HG03159 (cell line): ENCODE results near the gene CAPN7.

Experiments used
- ATAC-seq: cut with Tn5 transposase; IDR thresholded peaks from one replicate; pipeline ENCODE4 v1.9.1; 2021; ENCODE audit warnings: mild to moderate bottlenecking, moderate library complexity; ENCODE audit not compliant: unreplicated experiment

The CAPN7 gene

DNA sequence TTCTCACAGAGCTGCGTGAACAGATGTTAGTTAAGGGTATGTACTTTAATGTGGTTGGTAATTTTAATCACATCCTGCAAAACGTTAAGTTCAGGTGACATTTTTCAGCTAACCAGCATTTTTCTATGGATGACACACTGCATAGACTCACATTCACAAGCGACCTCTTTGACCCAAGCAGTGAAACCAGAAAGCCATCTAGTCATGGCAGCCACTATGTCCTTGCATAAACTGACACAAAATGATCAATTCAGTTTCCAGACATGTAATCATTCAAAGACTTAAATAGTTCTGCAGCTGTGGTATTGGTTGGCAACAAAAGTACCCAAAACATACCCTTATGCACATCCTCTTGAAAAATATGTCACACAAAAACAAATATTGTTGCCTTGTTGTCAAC is 7.4 kb upstream of the CAPN7 start:
- no peak for ATAC-seq

DNA sequence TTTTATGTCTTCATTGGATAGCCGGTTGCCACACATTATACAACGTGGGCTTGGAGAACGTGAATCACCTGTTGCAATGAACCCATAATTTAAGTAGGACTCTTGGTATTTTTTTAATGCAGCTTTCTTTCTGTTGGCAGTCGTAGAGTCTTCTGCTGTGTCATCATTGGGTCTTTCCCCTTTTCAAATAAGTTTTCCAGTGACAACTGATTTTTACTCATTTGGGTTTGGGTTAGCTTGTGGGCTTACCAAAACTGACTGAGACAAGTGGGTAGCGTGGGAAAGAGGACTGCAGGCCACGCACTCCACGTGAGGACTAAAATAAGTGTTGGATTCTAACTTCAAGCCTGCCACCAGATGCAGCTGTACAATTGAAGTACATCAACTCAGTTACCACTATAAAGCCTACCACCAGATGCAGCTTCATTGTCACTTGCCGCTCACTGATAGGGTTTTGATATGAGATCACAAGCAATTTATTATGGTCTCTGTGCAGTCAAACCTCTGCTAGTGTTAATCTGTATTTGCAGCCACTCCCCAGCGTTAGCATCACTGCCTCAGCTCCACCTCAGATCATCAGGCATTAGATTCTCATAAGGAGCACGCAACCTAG is 6.4 kb upstream of the CAPN7 start:
- ATAC-seq = no peak

DNA sequence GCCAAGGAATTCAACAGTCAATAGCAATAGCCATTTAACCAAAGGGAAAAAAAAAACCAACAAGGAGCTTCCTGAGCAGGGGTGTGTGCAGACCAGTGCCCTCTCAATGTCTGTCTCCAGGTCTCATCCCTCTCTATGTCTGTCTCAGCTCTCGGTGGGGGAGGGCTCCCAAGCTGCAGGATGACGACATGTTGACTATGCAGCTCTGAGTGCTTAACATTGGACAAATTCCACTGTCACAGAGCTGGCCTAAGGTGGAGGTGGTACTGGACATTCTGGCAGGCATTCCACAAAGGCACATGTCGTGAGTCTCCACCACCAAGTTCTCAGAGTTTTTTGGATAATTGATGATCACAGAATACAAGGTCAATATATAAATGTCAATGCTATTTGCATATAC is 2.0 kb upstream of the CAPN7 start:
- ATAC-seq = no peak

DNA sequence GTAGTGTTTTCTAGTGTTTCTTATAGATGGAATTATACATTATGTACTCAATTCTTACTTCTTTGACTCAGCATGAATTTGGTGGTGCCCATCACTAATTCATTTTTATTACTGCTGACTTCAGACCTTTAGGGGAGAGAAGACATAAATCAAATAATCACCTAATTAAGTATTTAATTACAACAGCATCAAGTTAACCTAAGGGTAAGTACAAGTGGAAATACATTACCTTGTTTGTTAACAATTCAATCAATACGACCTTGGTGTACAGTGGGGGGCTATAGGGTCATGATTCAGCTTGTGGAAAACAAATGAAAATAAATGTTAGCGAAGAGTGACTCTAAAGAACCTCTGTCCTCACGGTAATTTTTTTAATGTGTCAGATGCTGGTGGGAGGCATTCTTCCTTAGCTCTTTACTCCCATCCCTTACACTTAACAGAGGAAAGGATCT is 538 bp upstream of the CAPN7 start:
- ATAC-seq = no peak

DNA sequence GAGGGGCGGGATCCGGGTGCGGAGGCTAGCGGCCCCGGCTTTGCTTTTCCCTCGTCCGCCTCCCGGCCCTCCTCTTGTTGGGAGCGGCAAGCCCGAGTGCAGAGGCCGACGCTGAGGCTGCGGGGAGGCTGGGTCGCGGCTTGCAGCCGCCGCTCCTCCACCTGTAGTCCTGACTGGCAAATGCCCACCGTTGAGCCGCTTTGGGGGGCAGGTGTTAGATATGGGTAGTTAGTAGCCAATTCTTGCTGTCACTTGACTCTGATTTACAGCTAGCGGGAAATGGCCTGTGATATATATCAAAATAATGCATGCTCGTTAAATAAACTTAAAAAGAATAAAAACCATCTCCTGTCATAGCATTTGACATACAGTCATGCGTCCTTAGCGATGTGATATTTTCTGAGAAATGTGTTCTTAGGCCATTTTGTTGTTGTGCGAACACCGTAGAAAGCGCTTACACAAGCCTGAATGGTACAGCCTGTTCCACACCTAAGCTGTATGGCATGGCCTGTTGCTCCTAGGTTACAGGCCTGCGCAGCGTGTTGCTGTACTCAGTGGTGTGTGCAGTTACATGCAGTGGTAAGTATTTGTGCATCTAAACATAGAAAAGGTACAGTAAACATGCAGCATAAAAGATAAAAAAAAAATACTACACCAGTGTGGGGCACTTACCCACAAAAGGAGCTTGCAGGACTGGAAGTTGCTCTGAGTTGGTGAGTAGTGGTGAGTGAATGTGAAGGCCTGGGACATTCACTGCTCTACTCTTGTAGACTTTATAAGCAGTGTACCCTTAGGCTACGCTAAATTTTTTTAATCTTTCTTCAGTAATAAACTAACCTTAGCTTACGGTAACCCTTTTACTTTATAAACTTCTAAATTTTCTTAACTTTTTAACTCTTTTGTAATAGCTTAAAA is 873 bp downstream of the CAPN7 start:
- ATAC-seq = no peak

DNA sequence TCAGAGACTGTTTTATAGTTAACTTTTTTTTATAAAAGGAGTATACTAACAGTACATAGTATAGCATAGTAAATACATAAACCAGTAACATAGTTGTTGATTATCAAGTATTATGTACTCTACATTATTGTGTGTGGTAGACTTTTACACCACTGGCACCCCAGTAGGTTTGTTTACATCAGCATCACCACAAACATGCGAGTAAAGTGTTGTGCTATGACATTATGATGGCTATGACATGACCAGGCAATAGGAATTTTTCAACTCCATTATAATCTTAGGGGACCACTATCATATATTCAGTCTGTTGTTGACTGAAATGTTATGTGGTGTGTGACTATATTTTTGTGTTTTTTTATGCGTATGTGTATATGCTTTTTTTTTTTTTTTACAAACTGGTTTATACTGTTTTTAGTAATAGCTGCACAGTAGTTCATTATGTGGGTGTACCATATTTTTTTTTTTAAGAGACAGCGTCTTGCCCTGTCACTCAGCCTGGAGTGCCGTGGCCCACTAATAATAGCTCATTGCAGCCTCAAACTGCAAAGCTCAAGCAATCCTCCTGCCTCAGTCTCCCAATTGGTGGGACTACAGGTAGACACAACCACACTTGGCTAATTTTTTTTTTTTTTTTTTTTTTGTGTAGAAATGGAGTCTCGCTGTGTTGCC is 1.9 kb downstream of the CAPN7 start:
- no peak for ATAC-seq

DNA sequence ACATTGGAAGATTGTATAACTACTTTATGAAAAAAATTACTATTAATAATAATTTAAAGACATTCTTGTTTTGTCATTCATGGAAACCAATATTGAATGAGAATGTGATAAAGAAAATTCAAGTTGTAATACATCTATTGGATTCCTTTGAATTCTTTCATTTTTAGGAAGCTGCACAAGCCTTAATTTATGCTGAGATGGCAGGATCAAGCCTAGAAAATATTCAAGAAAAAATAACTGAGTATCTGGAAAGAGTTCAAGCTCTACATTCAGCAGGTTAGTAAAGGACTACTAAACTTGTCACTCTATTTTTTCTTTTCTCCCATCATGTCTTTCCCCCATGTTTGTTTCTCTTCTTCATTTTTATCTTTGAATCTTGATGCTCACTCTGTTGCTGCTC is 5.9 kb downstream of the CAPN7 start:
- ATAC-seq = no peak

DNA sequence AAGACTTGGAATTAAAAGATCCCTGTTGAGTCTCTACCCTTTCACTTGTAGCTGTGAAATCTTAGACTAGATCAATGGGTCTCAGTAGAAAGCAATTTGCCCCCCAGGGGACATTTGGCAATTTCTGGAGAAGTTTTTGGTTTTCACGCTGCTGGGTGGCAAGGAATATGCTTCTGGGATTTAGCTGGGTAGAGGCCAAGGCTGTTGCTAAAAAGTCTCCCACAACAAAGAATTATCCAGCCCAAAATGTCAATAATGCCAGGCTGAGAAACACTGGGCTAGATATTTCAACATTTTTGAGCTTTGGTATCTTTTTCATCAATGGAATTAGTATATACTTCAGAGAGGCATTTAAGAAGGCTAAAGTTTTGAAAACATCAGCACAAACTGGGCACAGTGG is 8.7 kb downstream of the CAPN7 start:
- ATAC-seq = no peak

DNA sequence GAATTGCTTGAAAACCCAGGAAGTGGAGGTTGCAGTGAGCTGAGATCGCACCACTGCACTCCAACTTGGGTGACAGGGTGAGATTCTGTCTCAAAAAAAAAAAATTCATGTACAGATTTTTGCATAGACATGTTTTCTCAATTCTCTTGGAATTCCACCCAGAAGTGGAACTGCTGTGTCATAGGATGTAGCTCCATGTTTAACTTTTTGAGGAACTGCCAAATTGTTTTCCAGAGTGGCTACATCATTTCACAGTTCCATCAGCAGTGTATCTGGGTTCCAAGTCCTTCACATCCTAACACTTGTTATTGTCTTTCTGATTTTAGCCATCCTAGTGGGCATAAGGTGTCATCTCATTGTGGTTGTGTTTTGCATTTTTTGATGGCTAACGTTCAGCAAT is 9.9 kb downstream of the CAPN7 start:
- ATAC-seq = no peak

DNA sequence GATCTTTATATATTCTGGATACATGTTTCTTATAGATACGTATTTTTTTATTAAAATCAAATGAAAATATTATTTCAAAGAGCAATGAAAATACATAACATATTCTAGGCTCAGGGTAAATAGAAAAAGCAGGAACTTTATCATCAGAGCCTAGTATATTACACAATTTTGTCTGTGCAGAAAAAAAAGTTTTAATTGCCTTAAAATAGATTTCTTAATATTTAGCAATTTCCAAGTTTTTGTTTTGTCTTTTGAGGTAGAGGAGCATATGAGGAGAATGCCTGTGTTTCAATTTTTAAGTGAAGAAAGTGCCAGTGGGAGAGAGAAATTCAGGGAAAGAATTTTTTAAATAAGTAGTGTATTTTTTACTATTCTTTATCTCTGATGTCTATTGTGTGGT is 10.5 kb downstream of the CAPN7 start:
- no peak for ATAC-seq

DNA sequence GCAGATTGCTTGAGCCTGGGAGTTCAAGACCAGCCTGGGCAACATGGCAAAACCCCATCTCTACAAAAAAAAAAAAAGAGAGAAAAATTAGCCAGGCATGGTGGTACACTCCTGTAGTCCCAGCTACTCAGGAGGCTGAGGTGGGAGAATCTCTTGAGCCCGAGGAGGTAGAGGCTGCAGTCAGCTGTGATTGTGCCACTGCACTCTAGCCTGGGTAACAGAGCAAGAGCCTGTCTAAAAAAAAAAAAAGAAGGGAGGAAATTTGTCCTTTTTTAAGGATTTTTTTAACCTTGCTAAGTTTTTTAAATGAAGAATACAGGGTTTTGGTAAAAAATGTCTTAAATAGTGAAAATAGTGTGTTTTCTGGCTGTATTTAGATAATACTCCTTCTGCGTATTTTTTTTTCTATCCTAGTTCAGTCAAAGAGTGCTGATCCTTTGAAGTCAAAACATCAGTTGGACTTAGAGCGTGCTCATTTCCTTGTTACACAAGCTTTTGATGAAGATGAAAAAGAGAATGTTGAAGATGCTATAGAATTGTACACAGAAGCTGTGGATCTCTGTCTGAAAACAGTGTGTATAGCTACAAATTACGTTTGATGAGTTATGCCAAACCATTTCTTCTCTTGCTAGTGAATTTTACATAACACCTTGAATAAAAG is 11.1 kb downstream of the CAPN7 start:
- ATAC-seq = no peak

DNA sequence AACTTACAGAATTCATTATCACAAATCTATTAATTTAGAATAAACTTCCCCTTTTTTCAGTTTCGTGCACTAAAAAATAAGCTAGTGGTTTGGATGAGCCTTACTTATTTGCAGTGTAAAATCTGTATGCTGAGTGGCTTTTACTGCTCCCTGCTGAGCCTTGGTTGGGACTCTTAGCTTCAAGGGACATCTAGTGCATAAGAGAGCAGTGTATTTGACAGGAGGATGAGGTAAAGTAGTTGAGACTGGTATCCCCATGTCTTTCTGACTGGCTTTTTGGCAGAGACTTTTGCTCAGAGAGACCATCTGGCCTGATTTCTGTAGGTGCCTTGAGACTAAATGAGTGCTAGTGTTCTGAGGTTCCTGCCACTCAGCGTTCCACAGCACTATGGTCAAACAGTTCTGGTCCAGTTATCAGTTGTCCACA is 11.8 kb downstream of the CAPN7 start:
- no peak for ATAC-seq

DNA sequence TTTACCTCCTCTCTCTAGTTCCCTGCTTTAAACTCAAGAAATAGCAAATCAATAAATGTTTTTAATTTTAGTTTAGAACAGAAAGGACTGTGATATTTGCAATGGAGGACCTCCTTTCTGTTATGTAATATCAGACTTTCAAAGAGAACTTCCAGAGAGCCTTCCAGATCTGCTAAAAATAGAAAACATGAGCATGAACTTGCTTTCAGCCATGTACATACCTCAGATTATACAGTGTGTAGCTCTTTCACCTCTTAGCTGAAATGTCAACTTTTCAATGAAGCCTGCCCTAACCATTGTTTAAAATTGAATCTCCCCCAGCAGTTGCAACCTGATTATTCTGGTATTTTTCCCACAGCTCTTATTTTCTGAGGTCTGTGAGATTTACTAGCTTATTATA is 12.6 kb downstream of the CAPN7 start:
- ATAC-seq = no peak

DNA sequence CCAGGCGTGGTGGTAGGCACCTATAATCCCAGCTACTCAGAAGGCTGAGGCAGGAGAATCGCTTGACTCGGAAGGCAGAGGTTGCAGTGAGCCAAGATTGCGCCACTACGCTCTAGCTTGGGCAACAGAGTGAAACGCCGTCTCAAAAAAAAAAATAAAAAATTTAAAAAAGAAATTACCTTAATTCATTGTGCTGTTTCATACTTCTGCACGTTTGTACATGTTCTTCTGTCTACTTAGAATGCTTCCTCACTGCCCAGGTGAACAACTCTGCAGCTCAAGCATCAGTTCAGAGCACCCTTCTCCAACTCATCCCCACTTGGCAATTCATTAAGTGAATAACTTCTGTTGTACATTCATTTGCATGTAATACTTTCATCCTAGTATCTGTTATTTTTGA is 14.0 kb downstream of the CAPN7 start:
- no peak for ATAC-seq

DNA sequence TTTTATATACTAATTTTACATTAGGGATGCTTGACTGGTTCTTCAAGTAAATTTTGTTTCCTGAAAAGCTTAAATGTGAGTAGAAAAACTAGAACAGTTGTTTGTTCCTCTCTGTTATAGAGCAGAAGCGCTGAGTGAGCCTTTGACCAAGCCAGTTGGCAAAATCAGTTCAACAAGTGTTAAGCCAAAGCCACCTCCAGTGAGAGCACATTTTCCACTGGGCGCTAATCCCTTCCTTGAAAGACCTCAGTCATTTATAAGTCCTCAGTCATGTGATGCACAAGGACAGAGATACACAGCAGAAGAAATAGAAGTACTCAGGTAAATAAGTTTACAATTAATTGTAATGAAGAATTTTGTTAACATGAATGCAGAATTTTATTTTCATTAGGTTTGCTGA is 14.6 kb downstream of the CAPN7 start:
- ATAC-seq = no peak

DNA sequence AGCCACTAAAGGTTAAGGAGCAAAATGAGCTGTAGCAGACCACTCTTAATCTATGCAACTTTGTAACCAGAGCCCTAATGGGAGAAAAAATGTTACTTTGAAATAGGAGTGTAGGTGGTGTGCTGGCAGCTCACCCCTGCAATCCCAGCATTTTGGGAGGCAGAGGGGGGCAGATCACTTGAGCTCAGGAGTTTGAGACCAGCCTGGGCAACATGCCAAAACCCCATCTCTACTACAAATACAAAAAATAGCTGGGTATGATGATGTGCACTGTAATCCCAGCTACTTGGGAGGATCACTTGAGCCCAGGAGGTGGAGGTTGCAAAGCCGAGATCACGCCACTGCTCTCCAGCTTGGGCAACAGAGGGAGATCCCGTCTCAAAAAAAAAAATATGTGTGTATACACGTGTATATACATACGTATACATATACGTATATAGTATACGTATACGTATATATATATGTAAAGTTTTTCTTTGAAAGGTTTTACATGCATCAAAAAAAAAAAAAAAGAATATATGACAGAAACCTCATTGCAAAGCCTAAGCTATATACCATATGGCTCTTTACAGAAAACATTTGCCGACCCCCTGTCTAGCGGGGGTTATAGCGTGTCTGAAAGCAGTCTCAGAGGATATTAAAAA is 15.7 kb downstream of the CAPN7 start:
- no peak for ATAC-seq

DNA sequence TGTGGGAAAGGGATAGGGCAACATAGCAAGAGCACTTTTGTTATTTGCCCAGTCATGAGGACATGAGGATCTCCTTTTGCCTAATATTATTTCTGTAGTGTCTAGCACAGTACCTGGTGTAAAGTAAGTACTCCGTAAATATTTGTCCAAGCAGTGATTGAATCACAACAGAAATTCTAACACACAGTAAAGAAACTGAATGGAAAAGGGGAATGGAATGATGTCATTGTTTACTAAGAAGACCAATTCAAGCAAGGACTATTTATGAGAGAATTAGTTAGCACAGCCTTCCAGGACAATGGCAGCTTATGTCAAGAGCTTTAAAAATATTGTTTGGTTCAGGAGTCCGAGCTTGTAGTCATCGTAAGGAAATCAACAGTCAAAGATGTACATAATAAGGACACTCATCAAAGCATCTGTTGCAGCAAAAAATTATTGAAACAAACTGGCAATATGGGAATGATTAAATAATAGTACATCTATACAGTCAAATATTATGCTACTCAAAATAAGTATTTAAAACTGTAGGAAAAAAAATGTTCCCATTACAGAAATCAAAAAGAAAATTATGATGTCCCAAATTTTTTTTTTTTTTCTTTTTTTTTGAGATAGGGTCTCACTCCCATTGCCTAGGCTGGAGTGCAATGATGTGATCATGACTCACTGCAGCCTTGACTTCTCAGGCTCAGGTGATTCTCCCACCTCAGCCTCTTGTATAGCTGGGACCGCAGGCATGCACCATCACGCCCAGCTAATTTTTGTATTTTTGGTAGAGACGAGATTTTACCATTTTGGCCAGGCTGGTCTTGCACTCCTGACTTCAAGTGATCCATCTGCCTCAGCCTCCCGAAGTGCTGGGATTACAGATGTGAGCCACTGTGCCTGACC is 17.9 kb downstream of the CAPN7 start:
- ATAC-seq = no peak

DNA sequence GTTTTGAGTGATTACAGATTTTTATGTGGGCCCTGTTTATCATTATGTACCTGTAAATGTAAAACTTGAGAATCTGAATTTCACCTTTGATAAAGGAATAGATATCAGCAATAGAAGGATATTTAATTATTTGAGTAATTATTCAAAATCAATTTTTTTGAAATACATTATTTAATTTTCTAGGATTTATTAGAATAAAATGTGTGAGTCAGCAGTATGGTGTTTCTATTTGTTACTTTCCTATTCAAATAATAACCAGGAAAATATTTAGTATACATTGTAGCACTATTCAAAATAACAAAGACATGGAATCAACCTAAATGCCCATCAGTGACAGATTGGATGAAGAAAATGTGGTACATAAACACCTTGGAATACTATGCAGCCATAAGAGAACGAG is 22.1 kb downstream of the CAPN7 start:
- ATAC-seq = no peak

DNA sequence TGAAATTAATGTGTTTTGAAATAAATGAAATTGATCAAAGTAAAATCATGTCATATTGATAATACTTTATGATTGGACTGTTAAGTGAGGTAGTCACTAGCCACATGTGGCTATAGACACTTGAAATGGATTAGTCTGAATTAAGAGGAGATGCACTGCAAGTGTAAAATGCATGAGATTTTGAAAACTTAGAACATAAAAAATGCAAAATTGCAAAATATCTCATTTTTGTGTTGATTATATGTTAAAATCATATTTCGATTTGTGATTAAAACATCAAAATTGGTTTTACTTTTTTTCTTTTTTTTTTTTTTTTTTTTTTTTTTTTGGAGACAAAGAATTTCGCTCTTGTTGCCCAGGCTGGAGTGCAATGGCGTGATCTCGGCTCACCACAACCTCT is 23.2 kb downstream of the CAPN7 start:
- ATAC-seq = no peak

DNA sequence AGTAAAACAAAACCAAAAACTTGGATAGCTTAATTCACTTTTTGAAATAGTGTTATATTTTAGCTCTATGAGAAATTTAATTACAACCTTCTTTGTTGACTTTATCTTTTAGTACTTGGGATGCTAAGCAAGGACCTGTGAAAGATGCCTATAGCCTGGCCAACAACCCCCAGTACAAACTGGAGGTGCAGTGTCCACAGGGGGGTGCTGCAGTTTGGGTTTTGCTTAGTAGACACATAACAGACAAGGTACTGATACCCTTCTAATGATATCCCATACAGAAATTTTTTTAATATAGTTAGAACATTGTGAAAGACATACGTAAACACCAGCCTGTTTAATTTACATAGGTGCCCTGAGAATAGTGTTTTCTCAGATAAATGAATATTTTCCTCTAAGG is 35.3 kb downstream of the CAPN7 start:
- no peak for ATAC-seq
